Ovary (tissue), 9 donors: Measurements from ENCODE around the gene GPR17. TPM values are rescaled to one million over a fixed set of nuclear protein-coding genes. Genes with fewer than 3 reads are reported as not detected.

Experiments used
- DNase-seq, 5 donors: peaks; one replicate each; pipeline ENCODE4 v3.0.0-alpha.2; 2019 to 2020
- H3K27ac ChIP-seq, 2 donors: fragments of 200-600 bp; one replicate each; pipeline versions ENCODE4 v1.5.1 to v1.8.0; 2019 to 2022
- H3K27me3 ChIP-seq: fragments of 200-600 bp; one replicate; pipeline ENCODE4 v1.8.0; 2022
- H3K36me3 ChIP-seq: fragments of 200-600 bp; sonication (generic); one replicate; pipeline ENCODE4 v1.5.1; 2019
- H3K4me1 ChIP-seq: one replicate; pipeline ENCODE4 v1.8.1; 2013; ENCODE audit warnings: mild to moderate bottlenecking, moderate library complexity; ENCODE audit not compliant: insufficient read depth
- H3K4me3 ChIP-seq: fragments of 200-600 bp; sonication (generic); one replicate; pipeline ENCODE4 v1.5.1; 2017
- H3K9me3 ChIP-seq, 2 donors: fragments of 200-600 bp in 1 of 2; sonication (generic) in 1 of 2; one replicate each; pipeline versions ENCODE4 v1.5.1 to v1.8.1; 2013 to 2019; ENCODE audit warnings: mild to moderate bottlenecking in 1 of 2, moderate library complexity in 1 of 2
- EP300 ChIP-seq: sonication (generic); formaldehyde crosslinking; IDR thresholded peaks from one replicate; pipeline ENCODE4 v1.6.1; 2017; ENCODE audit warnings: antibody characterized with exemption
- POLR2A ChIP-seq: fragments of 450-650 bp; IDR thresholded peaks from one replicate; pipeline ENCODE4 v1.6.1; 2017; ENCODE audit warnings: antibody characterized with exemption, mild to moderate bottlenecking, moderate library complexity
- WGBS, 3 donors: extraction: QIAGEN DNeasy Blood & Tissue Kit in 1 of 3; methylation state at CpG; one replicate each; pipeline versions ENCODE4 v1.1.5 to v1.1.7; 2013 to 2017; 5-methylcytosine and 5-hydroxymethylcytosine counted together
- intact Hi-C, 4 donors: fragments of 100-400 bp; cut with DNase I; formaldehyde crosslinking; loops; one replicate each; pipeline versions ENCODE4 v1.11.0 to v1.15.1; 2022 to 2023
- polyA plus RNA-seq, 2 donors: library from polyadenylated mRNA; stranded (reverse); fragments of 200-250 nt in 1 of 2; fragments of 350-450 nt in 1 of 2; fragmentation: Illumina TruSeq in 1 of 2; extraction: RNeasy Lipid Tissue Mini Kit (QIAGEN cat#74804) in 1 of 2; gene quantifications; one replicate each; pipeline ENCODE4 v1.2.3, GENCODE V29; 2013 to 2014
- total RNA-seq, 7 donors: library from RNA; depleted of rRNA in 2 of 7; stranded (reverse); fragments of >200 nt in 2 of 7; fragmentation: NEBNext Ultra II Directional in 3 of 7; extraction: Animal tissue kit (Norgen Biotek cat#: 25700) in 3 of 7; gene quantifications; one replicate each; pipeline versions ENCODE4 v1.1.0 to v1.2.4, GENCODE V29; 2016 to 2023
- TF ChIP-seq, protein P1 (sequence below), 3 donors: fragments of 450-650 bp in 2 of 3; fragments of 200-600 bp in 1 of 3; IDR thresholded peaks; one replicate each; pipeline versions ENCODE4 v1.5.1 to v1.8.0; 2016 to 2022; ENCODE audit warnings: antibody characterized with exemption in 3 of 3, mild to moderate bottlenecking in 1 of 3
- donor health status: DM: no; HTN: no; CAD: no; lungs with moderate emphysema.
- donor health status: DM: no; HTN: no; CAD: no.
- donor health status: Bipolar disorder and iron deficiency.
- donor health status: DM: yes; HTN: yes; CAD: no.
- donor health status: DM: no; HTN: no; CAD: no.
- donor health status: DM: yes; HTN: yes; CAD: no.

The GPR17 gene
- total and polyA plus RNA-seq, 9 donors: 0.18 TPM; not detected in 8

DNA sequence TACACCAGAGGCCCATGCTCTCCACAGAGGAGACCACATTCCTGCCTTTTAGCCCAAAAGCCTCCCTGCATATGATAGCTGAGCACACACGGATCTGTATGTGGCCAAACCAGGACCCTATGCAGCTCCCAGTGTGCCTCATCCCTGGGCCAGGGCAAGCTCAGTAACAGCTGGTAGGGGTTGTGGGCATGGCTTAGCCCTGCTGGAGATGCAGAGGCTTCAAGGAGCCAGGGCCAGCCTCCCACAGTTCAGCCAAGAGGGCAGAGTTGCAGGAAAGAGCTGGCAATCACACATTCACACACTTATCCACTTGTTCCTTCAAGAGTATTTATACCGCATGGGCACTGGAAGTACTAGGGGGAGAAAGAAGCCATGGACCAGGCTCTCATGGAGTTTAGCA is 31.0 kb downstream of the GPR17 start:
- intact Hi-C loops: no loop called here
- H3K27ac ChIP-seq: no peak overlapping the region

DNA sequence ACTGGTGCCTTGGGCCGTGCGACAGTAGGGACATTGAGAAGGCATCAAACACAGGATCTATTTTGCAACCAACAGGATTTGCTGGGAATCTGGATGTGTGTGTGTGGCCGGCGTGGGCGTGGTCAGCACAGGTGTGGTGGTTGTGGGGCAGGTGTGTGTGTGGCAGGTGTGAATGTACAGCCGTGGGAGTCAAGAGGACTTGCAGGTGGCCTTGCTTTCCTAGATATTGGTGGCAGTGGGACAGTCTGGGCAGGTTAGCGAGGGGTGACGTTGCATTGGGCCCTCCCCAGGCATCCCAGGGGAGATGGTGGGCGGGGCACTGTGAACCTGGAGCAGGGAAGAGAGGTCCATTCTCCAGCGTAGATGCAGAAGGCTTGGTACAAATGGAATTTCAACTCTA is 32.6 kb downstream of the GPR17 start:
- H3K9me3 ChIP-seq: no peaks in the 10 kb centered on the region
- no peak overlapping the region for H3K27ac ChIP-seq
- TF ChIP-seq POLR2A (no peak), EP300 (no peak)
- TF ChIP-seq, protein P1, sequence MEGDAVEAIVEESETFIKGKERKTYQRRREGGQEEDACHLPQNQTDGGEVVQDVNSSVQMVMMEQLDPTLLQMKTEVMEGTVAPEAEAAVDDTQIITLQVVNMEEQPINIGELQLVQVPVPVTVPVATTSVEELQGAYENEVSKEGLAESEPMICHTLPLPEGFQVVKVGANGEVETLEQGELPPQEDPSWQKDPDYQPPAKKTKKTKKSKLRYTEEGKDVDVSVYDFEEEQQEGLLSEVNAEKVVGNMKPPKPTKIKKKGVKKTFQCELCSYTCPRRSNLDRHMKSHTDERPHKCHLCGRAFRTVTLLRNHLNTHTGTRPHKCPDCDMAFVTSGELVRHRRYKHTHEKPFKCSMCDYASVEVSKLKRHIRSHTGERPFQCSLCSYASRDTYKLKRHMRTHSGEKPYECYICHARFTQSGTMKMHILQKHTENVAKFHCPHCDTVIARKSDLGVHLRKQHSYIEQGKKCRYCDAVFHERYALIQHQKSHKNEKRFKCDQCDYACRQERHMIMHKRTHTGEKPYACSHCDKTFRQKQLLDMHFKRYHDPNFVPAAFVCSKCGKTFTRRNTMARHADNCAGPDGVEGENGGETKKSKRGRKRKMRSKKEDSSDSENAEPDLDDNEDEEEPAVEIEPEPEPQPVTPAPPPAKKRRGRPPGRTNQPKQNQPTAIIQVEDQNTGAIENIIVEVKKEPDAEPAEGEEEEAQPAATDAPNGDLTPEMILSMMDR (IDR thresholded peaks at IDR 0.05): no peak
- DNase-seq: no peak
- intact Hi-C loops: no loop called here
- 89 to 95% (median 94%) methylated on average over 10 of the region's 10 CpGs for WGBS, 3 donors
- no peaks in the 10 kb centered on the region for H3K36me3 ChIP-seq
- H3K27me3 ChIP-seq: no peaks in the 10 kb centered on the region
- H3K4me1 ChIP-seq: peaks cover 8% of the 10 kb centered on the region
- no peak overlapping the region for H3K4me3 ChIP-seq

More for the DNA sequence above, 31.0 kb downstream of the GPR17 start:
- Histone ChIP-seq H3K36me3 (no peaks in the 10 kb centered on the region), H3K27me3 (no peaks in the 10 kb centered on the region), H3K4me1 (peaks cover 5% of the 10 kb centered on the region), H3K4me3 (no peak overlapping the region), H3K9me3 (no peaks in the 10 kb centered on the region)
- no peak for DNase-seq
- 75 to 88% (median 88%) methylated on average over 2 of the region's 2 CpGs for WGBS, 3 donors
- TF ChIP-seq, protein P1 (IDR thresholded peaks at IDR 0.05): no peak
- TF ChIP-seq POLR2A (no peak), EP300 (no peak)

DNA sequence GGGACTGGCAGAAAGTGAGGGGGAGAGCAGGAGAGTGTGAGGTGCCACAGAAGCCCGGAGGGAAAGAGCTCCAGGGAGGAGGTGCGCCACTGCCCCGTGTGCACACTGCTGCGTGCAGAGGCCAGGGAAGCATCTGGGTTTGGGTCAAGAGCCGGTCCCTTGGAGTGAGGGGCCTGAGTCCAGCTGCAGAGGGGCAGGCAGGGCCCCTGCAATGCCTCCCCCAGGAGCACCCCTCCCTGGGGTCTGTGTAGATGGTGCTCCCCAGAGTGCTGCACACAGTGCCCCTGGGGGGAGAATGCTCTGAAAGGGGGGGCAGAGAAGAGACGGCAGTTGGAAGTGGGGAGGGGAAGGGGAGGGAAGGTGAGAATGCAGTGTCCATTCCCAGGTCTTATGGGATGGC is 33.0 kb downstream of the GPR17 start:
- H3K4me1 ChIP-seq: peaks cover 10% of the 10 kb centered on the region
- H3K9me3 ChIP-seq: no peaks in the 10 kb centered on the region
- WGBS, 3 donors: 93 to 95% (median 94%) methylated on average over 6 of the region's 6 CpGs
- H3K4me3 ChIP-seq: no peak overlapping the region
- no peaks in the 10 kb centered on the region for H3K27me3 ChIP-seq
- intact Hi-C loops: no loop called here
- TF ChIP-seq POLR2A: no peak
- TF ChIP-seq, protein P1 (IDR thresholded peaks at IDR 0.05): no peak
- no peak for TF ChIP-seq EP300
- no peaks in the 10 kb centered on the region for H3K36me3 ChIP-seq
- H3K27ac ChIP-seq: no peak overlapping the region
- no peak for DNase-seq

DNA sequence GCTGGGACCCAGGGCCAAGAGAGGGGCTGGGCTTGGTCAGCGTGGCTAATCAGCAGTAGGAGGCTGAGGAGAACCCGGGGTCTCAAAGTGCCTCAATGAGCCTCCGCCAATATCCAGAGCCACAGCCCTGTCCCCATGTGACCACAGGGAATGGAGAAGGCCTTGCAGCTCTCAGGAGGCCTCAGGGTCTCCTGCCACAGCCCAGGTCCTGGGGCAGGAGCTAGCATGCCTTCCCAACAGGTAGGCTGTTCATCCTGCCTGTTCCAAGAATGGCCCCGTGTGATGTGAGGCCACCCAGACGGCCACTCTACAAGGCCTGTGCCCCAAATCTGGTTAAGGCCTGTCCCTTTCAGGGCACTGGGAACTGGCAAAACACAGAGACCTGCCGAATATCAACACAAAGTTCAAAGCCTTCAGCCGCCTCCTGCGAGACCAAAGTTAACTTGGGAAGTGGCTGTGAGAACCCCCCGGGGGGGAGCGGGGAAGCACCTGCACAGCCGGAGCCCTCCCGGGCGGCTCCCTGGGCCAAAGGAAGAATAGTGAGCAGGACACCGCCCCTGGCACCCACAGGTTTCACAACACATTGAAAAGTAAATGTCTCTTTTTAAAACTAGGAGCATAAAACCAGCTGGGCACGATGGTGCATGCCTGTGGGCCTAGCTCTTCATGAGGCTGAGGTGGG is 33.9 kb downstream of the GPR17 start:
- Histone ChIP-seq H3K27ac (no peak overlapping the region), H3K9me3 (no peaks in the 10 kb centered on the region), H3K4me1 (peaks cover 13% of the 10 kb centered on the region), H3K36me3 (no peaks in the 10 kb centered on the region), H3K27me3 (no peaks in the 10 kb centered on the region), H3K4me3 (no peak overlapping the region)
- intact Hi-C loops: no loop called here
- WGBS, 3 donors: 95 to 98% (median 96%) methylated on average over 15 of the region's 15 CpGs
- TF ChIP-seq, protein P1 (IDR thresholded peaks at IDR 0.05): no peak
- no peak for TF ChIP-seq POLR2A
- TF ChIP-seq EP300: no peak
- DNase-seq: no peak
